ENCODE results near the gene TMEM235.

Gene TMEM235

DNA sequence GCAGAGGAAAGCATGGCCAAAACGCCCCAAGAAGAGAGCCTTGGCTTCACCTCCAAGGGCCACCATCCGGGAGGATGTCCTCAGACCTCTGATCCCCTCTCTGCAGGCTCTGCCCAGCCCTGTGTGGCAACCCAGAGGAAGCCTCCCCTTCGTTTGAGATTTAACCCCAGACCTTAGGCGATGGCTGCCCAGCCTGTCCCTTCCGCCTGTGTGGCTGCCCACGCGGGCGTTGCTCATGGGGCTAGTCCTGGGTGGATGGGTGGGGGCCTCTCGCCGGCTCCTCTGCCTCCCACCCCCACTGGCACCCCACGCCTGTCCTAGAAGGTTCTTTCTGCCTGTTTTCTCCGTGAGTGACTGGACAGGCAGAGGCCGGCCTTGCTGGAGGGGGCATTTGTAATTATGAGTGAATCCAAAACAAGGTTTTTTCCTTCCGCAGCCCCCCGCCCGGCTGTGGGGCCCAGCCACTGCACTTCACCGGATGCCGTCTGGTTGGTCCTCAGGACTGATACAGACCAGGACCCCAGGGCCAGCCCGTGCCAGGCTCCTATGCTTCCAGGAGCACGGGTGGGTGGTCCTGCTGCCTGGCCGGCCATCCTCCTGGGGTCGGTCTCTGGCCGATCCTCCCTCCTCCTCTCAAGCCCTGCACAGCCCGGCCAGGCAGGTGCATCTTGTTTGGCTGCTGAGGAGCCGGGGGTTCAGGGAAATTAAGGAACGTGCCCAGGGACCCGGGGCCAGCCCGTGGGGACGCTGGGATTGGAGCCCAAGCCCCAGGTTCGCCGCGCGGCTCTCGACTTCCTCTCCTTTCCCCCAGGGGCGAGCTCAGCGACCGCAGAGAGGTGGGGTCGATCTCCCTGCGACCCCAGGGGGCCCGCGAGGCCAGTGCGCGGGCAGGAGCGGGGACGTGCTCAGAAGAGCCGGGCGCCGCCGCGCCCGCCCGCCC lies at the start of gene TMEM235:
TMEM235 (plus strand) TSS at position 636 of the 940 bp plus-strand sequence. CDS start 393 bp downstream, outside the sequence.
- no peak for DNase-seq (ENCODE audit: low read depth)

DNA sequence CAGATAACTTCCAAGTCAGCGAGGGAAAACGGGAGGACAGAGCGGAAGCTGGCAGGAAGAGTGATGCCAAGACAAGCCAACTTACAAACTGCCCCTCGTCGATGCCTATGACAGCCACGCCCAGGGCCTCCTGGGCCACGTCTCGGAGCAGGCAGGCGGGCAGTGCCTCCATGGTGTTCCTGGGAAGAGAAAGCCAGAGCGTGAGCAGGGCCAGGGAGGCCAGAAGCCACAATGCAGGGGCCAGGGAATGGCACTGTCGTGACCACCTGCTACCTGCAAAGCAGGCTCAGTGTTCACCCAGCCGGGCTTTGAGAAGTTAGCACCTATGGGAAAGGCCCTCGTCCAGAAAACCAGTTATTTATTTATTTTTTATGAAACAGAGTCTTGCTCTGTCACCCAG lies 48.9 kb upstream of the TMEM235 start:
- no peak for DNase-seq (ENCODE audit: low read depth)

DNA sequence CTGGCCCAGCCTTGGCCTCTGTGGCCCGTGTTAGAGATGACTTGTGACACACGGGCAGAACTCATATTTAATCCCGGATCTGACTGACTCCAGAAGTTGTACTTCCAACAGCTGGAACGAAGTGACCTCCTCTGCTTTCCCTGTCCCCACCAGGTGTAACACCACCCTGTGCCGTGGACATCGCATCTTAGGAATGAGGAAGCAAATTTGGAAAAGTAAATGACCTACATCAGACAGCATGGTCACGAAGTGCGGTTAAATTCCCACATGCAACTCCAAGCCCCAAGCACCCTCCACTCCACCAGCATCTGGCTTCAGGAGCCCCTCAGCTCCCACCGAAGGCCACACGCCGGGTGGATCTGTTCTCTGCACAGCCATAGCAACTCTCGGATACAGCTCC lies 47.5 kb upstream of the TMEM235 start:
- DNase-seq (ENCODE audit: low read depth) = no peak

DNA sequence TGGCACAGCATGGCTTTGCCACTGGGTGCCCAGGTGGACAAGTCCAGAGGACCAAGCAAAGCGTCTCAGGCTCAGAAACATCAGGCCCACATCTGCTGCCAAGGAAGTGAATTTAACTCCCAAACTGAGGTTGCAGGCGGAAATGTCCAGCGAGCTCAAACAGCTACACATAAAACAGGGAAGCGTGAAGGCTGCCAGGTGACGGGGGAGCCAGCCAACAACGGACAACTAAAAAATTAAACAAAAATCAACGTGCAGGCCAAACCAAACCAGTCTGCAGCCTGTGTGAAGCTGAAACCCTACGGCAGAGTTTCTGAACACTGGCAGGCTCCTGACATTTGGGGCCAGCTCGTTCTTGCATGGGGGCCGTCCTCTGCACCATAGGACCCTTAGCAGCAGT lies 47.1 kb upstream of the TMEM235 start:
- no peak for DNase-seq (ENCODE audit: low read depth)

DNA sequence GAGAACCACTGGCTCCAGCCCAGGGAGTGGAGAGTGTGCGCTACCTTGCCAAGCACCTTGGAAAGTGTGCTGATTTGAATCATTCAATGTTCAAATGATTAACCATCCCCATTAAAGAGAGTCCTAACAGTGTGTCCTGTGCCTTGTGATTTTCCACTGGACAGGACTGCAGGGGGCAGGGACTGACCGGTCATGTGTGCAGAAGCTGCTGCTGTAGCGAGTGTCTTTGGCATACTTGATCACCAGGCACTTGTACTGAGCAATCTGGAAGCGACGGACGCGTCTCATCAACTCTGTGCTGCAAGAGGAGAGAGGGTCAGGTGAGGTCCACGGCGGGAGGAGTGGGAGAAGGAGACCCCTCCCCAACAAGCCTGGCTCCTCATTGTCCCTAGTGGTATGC lies 46.6 kb upstream of the TMEM235 start:
- DNase-seq (ENCODE audit: low read depth) = no peak

DNA sequence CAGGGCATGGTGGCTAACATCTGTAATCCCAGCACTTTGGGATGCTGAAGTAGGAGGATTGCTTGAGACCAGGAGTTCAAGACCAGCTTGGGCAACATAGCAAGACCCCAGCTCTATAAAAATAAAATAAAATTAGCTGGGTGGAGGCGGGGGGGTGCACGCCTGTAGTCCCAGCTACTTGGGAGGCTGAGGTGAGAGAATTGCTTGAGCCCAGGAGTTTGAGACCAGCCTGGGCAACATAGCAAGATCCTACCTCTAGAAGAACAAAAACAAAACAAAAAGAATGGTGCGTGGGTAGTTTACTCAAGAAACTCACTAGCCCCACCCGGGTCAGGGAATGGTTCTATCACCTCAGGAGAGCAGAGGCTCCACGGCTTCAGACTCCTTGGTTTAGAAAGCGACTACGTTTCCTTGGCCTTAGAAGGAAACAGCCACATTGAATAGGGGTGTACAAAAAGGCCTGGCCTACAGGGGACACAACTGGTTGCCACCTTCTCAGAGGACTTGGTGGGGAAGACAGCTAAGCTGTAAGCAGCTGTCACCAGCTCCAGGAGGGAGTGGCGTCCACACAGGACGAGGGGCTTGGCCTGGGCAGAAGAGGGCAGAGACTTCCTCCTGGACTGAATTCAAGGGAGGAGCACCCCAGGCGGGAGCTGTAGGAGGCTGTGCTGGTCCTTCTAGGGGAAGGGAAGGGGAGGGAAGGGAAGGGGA lies 45.3 kb upstream of the TMEM235 start:
- no peak for DNase-seq (ENCODE audit: low read depth)

DNA sequence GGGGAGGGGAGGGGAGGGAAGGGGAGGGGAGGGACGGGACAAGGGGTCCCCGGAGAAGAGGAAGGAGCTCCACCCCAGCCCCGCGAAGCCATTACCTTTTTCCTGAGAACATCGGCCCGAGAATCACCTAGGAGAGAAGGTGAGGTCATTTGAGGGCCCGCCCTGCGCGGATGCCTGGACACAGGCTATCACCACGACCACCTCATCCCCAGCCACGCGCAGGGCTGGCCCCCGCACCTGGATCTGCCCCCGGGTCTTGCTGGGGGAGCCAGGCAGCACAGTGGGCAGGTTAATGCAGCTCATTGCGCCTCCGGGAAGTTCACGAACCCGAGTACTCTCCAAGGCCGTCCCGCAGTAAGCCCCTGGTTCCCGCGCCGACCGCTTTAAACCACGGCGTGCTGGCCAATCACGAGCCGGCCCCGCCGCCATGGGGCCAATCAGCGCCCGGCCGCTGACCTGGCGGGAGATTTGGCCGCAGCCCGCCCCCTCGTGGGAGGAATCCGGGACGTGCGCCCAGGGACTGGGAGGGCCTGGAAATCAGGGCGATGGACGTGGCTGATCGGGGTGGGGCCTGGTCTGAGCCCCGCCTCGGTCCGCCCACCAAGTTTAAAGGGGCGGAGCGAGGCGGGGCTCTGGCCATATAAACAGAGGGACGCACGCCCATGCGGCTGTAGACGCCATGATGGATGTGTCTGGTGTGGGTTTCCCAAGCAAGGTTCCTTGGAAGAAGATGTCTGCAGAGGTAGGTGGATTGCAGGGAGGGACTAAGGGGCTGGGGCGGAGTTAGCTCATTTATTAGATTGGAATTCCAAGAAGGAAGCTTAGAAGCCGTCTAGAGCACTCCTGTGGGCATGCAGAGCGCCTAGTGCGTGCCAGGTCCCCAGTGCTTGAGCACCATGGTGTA lies 44.5 kb upstream of the TMEM235 start, which contains the start of the genes AFMID and TK1:
AFMID (plus strand) TSS at position 671 of the 904 bp plus-strand sequence; CDS start at position 680, 9 bp downstream.
TK1 (minus strand) TSS at position 361 of the 904 bp plus-strand sequence; CDS start at position 303, 58 bp downstream.
- DNase-seq (ENCODE audit: low read depth) = peak; percentile 76

DNA sequence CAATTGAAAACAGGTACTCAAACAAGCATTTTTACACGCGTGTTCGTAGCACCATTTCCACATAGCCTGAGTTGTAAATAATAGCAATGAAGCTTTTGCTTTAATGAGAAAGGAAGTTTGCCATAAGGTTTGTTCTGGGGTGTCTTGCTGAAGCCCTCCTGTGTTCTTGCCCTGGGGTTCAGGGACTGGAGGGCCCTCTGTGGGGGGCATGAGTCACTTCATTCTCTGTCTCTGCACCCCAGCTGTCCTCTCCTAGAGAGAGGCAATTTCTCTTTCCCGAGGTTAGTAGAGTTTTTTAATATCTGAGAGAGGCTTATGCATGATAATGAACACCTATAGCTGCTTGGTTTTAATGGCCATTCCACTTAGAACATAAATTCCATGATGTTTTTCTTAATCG lies 34.7 kb upstream of the TMEM235 start:
- no peak for DNase-seq (ENCODE audit: low read depth)

DNA sequence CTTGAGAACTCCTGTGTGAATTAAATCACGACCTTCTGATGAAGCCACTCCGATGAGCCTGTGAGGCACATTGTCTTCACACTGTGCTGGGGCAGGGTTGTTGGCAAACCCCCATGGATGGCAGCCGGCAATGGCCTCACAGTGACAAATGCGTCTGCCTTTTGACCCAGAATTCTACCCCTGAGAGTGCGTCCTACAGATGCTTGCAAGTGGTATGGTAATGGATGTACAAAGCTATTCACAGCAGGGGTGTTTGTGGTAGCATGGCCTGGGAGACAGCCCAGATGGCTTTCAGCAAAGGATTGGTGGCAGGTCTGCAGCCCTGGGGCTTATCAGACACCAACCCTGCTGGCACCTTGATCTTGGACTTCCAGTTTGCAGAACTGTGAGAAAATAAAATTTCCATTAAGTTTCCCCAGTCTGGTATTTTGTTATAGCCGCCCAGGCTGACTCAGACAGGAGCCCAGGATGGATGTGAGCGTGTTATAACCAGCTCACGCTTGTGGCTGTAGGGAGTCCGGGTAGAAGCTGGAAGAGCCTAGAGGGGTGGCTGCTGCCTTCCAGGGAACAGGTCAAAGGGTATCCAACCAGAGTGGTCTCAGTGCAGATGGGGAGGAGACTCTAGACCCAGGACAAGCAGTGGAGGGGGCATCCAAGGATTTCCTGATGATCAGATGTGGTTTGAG lies 34.1 kb upstream of the TMEM235 start:
- DNase-seq (ENCODE audit: low read depth) = no peak

DNA sequence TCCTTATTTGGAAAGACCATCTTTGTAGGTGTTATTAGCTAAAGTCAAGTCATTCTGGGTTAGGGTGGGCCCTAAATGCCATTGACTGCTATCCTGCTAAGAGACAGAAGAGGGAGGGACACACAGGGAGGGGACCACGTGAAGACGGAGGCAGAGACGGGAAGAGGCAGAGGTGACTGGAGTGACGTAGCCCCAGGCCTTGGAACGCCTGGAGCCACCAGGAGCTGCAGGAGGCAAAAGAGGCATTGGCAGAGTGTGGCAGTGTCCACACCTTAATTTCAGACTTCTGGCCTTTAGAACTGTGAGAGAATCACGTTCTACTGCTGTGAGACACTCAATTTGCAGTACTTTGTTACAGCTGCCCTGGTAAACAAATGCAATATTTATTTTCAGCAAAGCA lies 31.0 kb upstream of the TMEM235 start:
- DNase-seq (ENCODE audit: low read depth) = no peak

DNA sequence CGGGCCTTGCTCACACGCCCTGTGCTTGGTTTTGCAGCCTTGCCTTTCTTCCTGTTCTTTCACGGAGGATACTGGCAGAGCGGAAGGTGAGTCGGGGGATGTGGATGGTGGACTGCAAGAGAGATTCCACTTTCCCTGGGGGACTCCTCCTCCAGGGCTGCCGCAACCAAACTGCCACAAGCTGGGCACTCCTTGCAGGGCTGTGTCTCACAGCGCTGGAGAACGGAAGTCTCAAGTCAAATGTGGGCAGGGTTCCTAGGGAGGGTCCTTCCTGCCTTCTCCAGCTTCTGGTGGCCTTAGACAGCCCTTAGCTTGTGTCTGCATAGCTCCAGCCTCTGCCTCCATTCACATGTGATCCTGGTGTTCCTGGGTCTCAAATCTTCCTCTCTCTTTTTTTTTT lies 28.8 kb upstream of the TMEM235 start:
- DNase-seq (ENCODE audit: low read depth) = no peak

DNA sequence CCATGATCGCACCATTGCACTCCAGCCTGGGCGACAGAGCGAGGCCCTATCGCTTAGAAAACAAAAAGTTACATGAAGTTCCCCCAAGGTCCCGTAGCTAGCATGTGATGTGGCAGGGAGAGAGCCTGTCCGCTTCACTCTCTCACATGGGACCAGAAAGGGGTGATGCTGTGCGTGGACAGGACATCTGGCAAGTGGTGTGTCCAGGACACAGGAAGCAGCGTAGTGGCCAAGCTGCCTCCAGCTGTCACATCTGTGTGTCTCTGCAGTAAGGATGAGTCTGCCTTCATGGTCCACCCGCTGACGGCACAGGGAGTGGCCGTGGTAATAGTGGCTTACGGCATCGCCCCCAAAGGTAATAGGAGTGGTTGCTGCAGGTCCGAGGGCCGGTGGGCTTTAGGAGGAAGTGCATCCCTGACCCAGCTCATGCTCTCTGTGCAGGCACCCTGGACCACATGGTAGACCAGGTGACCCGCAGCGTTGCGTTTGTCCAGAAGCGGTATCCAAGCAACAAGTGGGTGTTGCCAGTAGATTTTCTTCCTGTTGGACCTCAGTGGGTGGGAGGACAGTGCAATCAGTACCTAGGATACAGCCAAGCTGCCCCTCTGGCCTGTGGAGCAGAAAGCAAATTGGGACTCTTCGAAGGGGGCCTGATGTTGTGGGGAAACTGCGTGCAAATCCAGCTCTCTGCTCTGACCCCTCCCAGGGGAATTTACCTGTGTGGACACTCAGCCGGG lies 26.9 kb upstream of the TMEM235 start:
- DNase-seq (ENCODE audit: low read depth) = no peak

DNA sequence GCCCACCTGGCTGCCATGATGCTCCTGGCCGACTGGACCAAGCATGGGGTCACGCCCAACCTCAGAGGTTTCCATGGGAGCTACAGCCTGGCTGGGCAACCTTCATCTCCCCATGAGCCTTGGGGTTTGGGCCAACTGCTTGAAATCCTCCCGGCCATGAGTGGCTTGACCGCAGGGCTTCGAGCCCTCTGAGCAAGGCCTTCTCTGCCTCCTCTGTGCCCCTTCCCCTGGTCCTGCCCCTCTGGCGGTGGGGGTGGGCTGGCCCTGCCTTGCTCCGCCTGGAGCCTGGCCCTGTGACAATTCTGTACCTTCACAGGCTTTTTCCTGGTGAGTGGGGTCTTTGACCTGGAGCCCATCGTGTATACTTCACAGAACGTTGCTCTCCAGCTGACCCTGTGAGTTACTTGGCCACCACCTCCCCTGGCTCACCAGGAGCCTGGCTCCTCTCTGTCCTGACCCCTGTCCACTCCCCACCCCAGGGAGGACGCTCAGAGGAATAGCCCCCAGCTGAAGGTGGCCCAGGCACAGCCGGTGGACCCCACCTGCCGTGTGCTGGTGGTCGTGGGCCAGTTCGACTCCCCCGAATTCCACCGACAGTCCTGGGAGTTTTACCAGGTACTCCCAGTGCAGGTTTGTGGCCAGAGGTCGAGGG lies 26.2 kb upstream of the TMEM235 start:
- DNase-seq (ENCODE audit: low read depth) = no peak

DNA sequence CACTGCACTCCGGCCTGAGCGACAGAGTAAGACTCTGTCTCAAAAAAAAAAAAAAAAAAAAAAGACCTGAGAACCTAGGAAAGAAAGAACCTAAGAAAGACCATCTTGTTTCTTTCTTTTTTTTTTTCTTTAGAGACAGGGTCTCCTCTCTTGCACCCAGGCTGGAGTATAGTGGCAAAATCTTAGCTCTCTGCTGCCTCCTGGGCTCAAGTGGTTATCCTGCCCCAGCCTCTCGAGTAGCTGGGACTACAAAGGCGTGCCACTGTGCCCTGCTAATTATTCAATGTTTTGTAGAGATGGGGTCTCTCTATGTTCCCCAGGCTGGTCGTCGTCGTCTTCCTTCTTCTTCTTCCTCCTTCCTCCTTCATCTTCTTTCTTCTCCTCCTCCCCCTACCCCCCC lies 25.1 kb upstream of the TMEM235 start:
- DNase-seq (ENCODE audit: low read depth) = no peak

DNA sequence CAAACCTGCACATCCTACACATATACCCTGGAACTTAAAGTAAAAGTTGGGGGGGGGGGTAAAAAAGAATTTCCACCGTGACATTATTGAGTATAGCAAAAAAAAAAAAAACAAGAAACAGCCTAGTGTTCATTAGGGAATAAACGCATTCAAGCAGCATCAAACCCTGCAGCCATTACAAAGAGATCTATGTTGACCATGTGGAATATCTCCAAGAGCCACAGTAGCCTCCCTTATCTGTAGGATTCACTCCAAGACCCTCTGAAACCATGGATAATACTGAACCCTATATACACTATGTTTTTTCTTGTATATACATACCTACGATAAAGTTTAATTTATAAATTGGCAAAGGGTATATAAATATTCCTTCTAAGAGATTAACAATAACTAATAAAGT lies 22.9 kb upstream of the TMEM235 start:
- no peak for DNase-seq (ENCODE audit: low read depth)

DNA sequence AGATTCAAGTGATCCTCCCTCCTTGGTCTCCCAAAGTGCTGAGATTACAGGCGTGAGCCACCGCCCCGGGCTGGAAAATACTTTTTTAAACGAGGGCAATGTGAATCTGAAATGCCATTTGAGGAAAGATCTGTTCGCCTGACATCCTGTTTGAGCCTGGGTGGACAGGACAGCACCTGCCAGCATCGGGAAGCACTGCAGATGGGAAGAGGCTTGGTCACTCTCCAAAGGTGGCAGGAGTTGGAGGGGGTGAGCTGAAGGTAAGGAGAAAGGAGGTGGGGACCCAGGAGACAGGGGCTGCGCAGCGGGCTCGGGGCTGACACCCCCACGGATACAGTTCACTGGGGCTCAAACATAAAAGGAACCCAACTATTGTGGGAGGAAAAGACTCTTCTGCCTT lies 21.3 kb upstream of the TMEM235 start:
- DNase-seq (ENCODE audit: low read depth) = no peak

DNA sequence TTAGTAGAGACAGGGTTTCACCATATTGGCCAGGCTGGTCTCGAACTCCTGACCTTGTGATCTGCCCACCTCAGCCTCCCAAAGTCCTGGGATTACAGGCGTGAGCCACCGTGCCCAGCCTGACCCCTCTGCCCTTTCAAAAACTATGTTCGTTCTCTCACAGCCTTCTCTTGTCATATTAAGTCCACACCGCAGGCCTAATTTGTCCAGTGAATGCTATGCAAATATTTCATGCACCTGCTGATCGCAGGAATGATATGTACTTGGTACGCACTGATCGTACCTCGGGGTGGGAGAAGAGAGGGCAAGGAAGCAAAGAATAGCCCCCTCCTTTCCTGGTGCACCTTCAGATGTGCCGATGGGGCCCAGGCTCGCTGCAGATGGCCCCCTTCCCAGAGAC lies 20.4 kb upstream of the TMEM235 start:
- DNase-seq (ENCODE audit: low read depth) = no peak

DNA sequence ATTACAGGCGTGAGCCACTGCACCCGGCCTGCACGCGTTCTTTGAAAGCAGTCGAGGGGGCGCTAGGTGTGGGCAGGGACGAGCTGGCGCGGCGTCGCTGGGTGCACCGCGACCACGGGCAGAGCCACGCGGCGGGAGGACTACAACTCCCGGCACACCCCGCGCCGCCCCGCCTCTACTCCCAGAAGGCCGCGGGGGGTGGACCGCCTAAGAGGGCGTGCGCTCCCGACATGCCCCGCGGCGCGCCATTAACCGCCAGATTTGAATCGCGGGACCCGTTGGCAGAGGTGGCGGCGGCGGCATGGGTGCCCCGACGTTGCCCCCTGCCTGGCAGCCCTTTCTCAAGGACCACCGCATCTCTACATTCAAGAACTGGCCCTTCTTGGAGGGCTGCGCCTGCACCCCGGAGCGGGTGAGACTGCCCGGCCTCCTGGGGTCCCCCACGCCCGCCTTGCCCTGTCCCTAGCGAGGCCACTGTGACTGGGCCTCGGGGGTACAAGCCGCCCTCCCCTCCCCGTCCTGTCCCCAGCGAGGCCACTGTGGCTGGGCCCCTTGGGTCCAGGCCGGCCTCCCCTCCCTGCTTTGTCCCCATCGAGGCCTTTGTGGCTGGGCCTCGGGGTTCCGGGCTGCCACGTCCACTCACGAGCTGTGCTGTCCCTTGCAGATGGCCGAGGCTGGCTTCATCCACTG lies 17.3 kb upstream of the TMEM235 start, which contains the start of gene BIRC5:
BIRC5 (plus strand) TSS at position 238 of the 690 bp plus-strand sequence; CDS start at position 302, 64 bp downstream.
- DNase-seq (ENCODE audit: low read depth) = peak; percentile 85

DNA sequence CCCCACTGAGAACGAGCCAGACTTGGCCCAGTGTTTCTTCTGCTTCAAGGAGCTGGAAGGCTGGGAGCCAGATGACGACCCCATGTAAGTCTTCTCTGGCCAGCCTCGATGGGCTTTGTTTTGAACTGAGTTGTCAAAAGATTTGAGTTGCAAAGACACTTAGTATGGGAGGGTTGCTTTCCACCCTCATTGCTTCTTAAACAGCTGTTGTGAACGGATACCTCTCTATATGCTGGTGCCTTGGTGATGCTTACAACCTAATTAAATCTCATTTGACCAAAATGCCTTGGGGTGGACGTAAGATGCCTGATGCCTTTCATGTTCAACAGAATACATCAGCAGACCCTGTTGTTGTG lies 16.7 kb upstream of the TMEM235 start:
- DNase-seq (ENCODE audit: low read depth) = no peak

All from stimulated activated CD8-positive, alpha-beta memory T cell treated with anti-CD3 and anti-CD28 coated beads, Interleukin-7, amount 100 ng/mL, for 24 hours (primary cell).